Fibroblast of the aortic adventitia (primary cell): ENCODE data around the gene KRT72. TPM values are rescaled to one million over a fixed set of nuclear protein-coding genes. Genes with fewer than 3 reads are reported as not detected.

ENCODE experiments used
- DNase-seq: peaks from one replicate; pipeline ENCODE4 v3.0.0-alpha.2; 2010; ENCODE audit warnings: low read depth
- H3K4me3 ChIP-seq: 2 replicates; pipeline ENCODE4 v1.5.1; 2011; ENCODE audit warnings: low read depth, mild to moderate bottlenecking, control low read depth, low read length, moderate library complexity
- total RNA-seq: library from RNA; depleted of rRNA; stranded (reverse); fragments of >200 nt; gene quantifications from 2 replicates; pipeline ENCODE4 v1.2.3, GENCODE V29; 2012; ENCODE audit warnings: low replicate concordance
- TF ChIP-seq, protein P1 (sequence below): IDR thresholded peaks from 2 replicates; pipeline ENCODE4 v1.5.1; 2011; ENCODE audit warnings: mild to moderate bottlenecking, low read length, control low read depth, inconsistent platforms; ENCODE audit not compliant: insufficient read depth

The KRT72 gene
- total RNA-seq, 1 donor: not detected

DNA sequence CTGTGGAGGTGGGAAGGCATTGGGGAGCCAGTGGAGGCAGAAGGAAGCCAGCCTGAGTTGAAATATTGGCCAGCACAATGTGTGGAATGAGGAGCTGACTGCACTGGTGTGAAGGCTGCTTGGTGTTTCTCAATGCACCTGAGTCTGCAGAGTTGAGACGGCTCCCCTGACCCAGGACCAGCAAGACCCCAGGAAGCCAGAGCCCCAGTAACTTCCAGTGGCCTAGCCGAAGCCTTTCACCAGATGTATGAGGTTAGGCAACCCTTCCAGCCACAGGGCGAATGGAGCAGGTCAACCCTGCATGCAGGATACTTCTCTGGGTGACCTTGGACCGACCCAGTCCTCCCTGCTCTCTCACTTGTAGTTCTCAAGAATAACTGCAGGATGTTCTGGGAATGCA is 30.0 kb upstream of the KRT72 start:
- DNase-seq: no peak
- TF ChIP-seq, protein P1, sequence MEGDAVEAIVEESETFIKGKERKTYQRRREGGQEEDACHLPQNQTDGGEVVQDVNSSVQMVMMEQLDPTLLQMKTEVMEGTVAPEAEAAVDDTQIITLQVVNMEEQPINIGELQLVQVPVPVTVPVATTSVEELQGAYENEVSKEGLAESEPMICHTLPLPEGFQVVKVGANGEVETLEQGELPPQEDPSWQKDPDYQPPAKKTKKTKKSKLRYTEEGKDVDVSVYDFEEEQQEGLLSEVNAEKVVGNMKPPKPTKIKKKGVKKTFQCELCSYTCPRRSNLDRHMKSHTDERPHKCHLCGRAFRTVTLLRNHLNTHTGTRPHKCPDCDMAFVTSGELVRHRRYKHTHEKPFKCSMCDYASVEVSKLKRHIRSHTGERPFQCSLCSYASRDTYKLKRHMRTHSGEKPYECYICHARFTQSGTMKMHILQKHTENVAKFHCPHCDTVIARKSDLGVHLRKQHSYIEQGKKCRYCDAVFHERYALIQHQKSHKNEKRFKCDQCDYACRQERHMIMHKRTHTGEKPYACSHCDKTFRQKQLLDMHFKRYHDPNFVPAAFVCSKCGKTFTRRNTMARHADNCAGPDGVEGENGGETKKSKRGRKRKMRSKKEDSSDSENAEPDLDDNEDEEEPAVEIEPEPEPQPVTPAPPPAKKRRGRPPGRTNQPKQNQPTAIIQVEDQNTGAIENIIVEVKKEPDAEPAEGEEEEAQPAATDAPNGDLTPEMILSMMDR: no peak
- H3K4me3 ChIP-seq: no peak overlapping the region

- DNase-seq: no peak
- TF ChIP-seq, protein P1: no peak
- H3K4me3 ChIP-seq: no peak overlapping the region
These were observed 29.4 kb upstream of the KRT72 start for GRCh38 chr12:52630599-52631200.

DNA sequence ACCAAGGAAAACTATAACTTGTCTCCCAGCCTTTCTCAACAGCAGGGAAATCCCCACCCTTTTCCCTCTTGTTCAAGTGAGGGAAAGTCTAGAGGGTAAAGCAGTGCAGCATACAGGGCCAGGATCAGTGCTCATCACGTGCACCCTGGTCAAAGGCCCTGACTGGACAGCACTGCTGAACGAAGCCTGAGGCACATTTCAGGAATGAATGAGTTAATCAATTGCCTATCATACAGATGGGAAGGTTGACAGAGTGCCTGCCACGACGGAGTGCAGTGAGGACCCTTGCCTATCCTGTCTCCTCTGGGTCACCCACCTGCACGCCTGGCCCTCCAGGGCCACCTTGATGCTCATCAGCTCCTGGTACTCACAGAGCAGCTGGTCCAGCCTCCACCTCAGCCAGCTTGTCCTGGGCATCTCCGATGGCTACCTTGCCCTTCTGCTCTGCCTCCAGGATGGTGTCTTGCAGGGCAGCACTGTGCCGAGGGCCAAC is 28.8 kb upstream of the KRT72 start:
- no peak overlapping the region for H3K4me3 ChIP-seq
- no peak for DNase-seq
- TF ChIP-seq, protein P1: no peak

DNA sequence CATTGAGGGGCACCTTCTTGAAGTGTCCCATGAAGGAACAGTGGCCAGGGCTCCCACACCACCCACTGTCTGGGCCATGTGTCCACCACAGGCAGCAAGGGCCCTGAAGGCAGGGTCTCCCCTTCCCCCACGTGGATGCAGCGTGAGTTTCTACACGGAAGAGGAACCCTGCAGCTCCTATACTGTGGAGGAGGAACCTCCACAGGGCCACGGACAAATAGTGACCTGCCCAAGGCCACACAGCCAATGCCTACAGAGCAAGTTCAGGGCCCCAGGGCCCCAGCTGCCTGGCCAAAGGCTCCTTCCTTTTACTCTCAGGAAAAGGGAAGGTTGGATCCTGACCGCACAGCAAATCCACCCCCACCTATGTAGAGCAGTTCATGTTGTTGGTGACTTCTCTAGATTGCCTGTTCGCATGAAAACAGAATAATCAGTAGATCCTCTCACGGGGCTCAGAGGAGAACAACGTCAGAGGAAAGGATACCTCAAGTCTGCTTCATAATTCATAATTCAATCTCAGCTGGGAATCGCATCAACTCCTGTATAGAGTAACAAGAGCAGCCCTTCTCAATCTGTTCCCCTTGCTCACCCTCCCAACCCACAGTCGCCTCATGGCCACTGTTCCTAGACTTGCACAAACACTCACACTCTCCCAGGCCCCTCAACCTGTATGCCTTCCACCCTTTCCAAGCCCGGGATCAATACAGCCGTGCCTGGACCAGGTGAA is 28.2 kb upstream of the KRT72 start:
- no peak for DNase-seq

DNA sequence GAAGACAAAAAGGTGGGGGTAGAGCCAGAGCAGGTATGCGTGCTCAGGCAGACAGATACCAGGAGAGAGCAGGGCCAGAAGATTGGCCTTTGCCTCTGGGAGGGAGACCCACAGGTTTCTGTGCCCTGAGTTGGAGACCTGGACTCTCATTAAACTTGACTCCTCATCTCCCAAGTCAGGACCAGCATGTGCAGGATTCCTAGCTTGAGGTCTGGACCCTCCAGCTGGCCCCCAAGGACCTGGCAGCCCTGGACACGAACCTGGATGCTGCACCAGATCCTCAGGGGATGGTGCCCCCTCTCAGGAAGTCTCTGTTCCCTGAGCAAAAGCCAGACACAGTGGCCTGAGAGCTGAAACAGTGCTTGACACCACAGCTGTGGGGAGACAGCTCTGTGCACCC is 27.6 kb upstream of the KRT72 start:
- no peak overlapping the region for H3K4me3 ChIP-seq
- DNase-seq: no peak
- TF ChIP-seq, protein P1: no peak

More for the DNA sequence above, 28.2 kb upstream of the KRT72 start:
- TF ChIP-seq, protein P1: no peak
- no peak overlapping the region for H3K4me3 ChIP-seq

DNA sequence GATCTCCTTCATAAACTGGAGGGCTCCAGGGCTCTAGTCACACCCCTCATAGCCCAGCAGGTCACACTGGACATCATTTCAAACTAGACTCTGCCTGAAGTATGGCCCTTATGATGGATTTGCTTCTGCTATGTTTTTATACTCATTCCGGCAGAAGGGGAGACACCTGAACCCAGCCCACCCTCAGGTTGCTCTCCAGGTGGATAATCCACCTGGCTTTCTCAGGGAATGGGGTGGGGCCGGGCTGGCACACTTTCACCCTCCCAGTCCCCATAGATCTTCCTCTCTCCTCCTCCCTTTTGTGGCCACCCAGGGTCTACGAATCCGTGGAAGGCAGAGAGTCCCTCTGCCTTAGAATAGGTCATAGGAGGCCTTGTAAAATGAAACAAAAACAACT is 26.8 kb upstream of the KRT72 start:
- TF ChIP-seq, protein P1: no peak
- no peak overlapping the region for H3K4me3 ChIP-seq
- DNase-seq: no peak
